ENCODE data around the gene MAPK8IP3. TPM values are rescaled to one million over a fixed set of nuclear protein-coding genes. Genes with fewer than 3 reads are reported as not detected.

The MAPK8IP3 gene
- polyA plus RNA-seq, 1 donor (not counting 4 experiments of a cell fraction or from before 2014, with no cell fraction given) = 11.7 TPM

DNA sequence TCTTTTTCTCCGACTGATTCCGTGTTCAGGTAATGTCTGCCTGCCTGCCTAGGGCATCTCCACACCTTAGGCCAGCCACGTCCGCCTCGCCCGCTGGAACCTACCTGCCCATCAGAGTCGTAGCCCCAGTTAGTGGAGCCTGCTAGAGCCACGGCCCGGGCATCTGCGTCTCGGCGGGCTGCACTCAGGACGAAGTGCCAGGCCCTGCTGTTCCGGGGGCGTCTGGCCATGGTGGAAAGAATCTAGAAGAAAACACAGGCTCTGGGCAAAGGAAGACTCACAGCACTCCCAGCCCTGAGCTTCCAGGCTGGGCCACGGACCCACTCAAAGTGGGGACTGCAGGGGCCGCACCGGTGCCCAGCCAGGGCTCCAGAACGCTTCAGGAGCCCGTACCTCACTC lies 75.3 kb downstream of the MAPK8IP3 start:
- Histone ChIP-seq H3K79me2 (ENCODE audit: control insufficient read depth, insufficient read depth, low read length) (peaks cover 28% of the 10 kb centered on the region), H2AFZ (ENCODE audit: control insufficient read depth, low read length) (no peak overlapping the region), H3K9ac (ENCODE audit: control insufficient read depth, extremely low read depth, insufficient read depth, low read length) (peak overlapping the region; percentile 76), H3K36me3 (ENCODE audit: control insufficient read depth in 2 of 2, extremely low read depth in 1 of 2, insufficient read depth in 2 of 2, low read length in 2 of 2) (peaks cover 0 to 12% of the 10 kb centered on the region in 2 experiments), H3K9me1 (ENCODE audit: control insufficient read depth, extremely low read depth, insufficient read depth, low read length) (peaks cover 4% of the 10 kb centered on the region), H3K27me3 (ENCODE audit: control insufficient read depth, extremely low read depth, insufficient read depth, low read length) (no peaks in the 10 kb centered on the region), H4K20me1 (ENCODE audit: control insufficient read depth, extremely low read depth, insufficient read depth, low read length) (no peaks in the 10 kb centered on the region), H3K4me2 (ENCODE audit: control insufficient read depth, extremely low read depth, insufficient read depth, low read depth, low read length) (peak overlapping the region; percentile 89), H3K4me1 (ENCODE audit: control insufficient read depth, extremely low read depth, insufficient read depth, low read length) (peaks cover 17% of the 10 kb centered on the region), H3K27ac (ENCODE audit: control insufficient read depth, insufficient read depth, low read length) (peak overlapping the region; percentile 22), H3K9me3 (ENCODE audit: control insufficient read depth, low read depth, low read length) (no peaks in the 10 kb centered on the region), H3K4me3 (ENCODE audit: control insufficient read depth in 2 of 3, extremely low read depth in 1 of 3, insufficient read depth in 2 of 3, low read depth in 1 of 3, low read length in 3 of 3) (peak overlapping the region; percentile 84 to 92 (median 86))
- TF ChIP-seq EZH2 (IDR thresholded peaks at IDR 0.05; ENCODE audit: low read length) (no peak), CTCF (optimal IDR thresholded peaks at IDR 0.05 in 1 of 3, IDR thresholded peaks at IDR 0.05 in 1 of 3, conservative IDR thresholded peaks at IDR 0.05 in 1 of 3; ENCODE audit: extremely low read depth in 1 of 3, insufficient read depth in 2 of 3, low read length in 3 of 3) (no peak)
- dilution Hi-C loops (cut with MboI; ENCODE audit: extremely low pct_ligation_motif_present, low sequenced_read_pairs) = no loop called here
- no peak for DNase-seq (ENCODE audit: low read depth, low spot score)
- FAIRE-seq = no peak

DNA sequence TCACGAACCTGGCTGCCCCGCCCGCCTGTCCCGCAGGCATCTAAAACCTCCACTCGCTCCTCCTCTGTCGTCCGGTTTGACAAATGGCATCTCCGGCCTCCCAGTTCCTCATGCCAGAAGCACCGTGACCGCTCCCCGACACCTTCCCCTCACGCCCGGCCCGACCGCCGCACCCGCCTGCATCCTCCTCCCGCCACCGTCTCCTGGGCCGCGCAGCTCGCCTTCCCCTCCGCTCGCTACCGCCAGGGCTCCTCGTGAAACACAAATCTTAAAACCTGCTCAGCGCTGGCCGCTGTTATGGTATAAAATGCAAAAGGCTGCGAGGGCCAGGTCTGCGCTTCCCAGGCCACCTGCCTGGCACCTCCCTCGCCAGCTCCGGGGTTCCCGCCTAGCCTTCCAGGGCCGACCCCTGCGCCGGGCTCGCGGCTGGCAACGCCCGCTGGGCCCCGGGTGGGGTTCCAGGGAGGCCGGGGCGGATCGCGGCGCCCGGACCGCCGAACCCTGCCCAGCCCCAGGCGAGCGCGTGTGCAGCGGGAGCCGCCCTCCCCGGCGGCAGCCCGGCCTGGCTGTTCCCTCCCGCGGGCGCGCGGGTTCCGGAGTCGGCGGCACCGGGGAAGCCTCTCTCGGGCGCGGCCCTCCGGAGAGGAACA lies 75.9 kb downstream of the MAPK8IP3 start:
- FAIRE-seq = no peak
- Histone ChIP-seq H3K27ac (ENCODE audit: control insufficient read depth, insufficient read depth, low read length) (peak overlapping the region; percentile 22), H3K79me2 (ENCODE audit: control insufficient read depth, insufficient read depth, low read length) (peaks cover 34% of the 10 kb centered on the region), H3K27me3 (ENCODE audit: control insufficient read depth, extremely low read depth, insufficient read depth, low read length) (no peaks in the 10 kb centered on the region), H3K4me2 (ENCODE audit: control insufficient read depth, extremely low read depth, insufficient read depth, low read depth, low read length) (peak overlapping the region; percentile 89), H4K20me1 (ENCODE audit: control insufficient read depth, extremely low read depth, insufficient read depth, low read length) (no peaks in the 10 kb centered on the region), H3K9me1 (ENCODE audit: control insufficient read depth, extremely low read depth, insufficient read depth, low read length) (peaks cover 4% of the 10 kb centered on the region), H3K9me3 (ENCODE audit: control insufficient read depth, low read depth, low read length) (no peaks in the 10 kb centered on the region), H3K4me3 (ENCODE audit: control insufficient read depth in 2 of 3, extremely low read depth in 1 of 3, insufficient read depth in 2 of 3, low read depth in 1 of 3, low read length in 3 of 3) (peak overlapping the region; percentile 84 to 92 (median 86)), H3K4me1 (ENCODE audit: control insufficient read depth, extremely low read depth, insufficient read depth, low read length) (peaks cover 17% of the 10 kb centered on the region), H3K36me3 (ENCODE audit: control insufficient read depth in 2 of 2, extremely low read depth in 1 of 2, insufficient read depth in 2 of 2, low read length in 2 of 2) (peaks cover 0 to 12% of the 10 kb centered on the region in 2 experiments), H3K9ac (ENCODE audit: control insufficient read depth, extremely low read depth, insufficient read depth, low read length) (peak overlapping the region; percentile 76), H2AFZ (ENCODE audit: control insufficient read depth, low read length) (no peak overlapping the region)
- TF ChIP-seq EZH2 (IDR thresholded peaks at IDR 0.05; ENCODE audit: low read length) (no peak), CTCF (optimal IDR thresholded peaks at IDR 0.05 in 1 of 3, IDR thresholded peaks at IDR 0.05 in 1 of 3, conservative IDR thresholded peaks at IDR 0.05 in 1 of 3; ENCODE audit: extremely low read depth in 1 of 3, insufficient read depth in 2 of 3, low read length in 3 of 3) (peak in 2 of 3 experiments; percentile 15 to 29)
- dilution Hi-C loops (cut with MboI; ENCODE audit: extremely low pct_ligation_motif_present, low sequenced_read_pairs) = no loop called here
- no peak for DNase-seq (ENCODE audit: low read depth, low spot score)

All from keratinocyte (primary cell).